NCI-H1694 (cell line): ENCODE data around the gene ROPN1L.

Experiments used
- DNase-seq: peaks from one replicate; lab custom pipeline; 2025; lab: John Stamatoyannopoulos, UW

Gene ROPN1L

DNA sequence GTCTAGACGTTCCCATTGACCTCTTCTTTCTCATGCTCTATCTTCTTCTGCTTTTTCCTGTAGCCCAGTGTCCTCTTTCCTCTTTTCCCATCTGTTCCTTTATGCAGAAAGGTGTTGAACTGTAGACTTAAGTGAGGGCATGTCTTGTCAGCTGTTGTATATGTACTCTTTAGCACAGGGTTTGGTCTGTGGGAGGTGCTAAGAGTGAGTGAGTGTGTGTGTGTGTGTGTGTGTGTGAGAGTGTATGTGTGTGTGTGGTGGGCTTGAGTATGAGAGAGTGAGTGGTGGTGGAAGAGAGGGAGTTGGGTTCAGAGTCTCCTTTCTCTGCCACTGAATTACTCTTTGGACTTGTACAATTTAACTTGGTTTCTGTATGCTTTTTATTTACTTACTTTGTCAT lies 10.3 kb upstream of the ROPN1L start:
- DNase-seq, result no peak

DNA sequence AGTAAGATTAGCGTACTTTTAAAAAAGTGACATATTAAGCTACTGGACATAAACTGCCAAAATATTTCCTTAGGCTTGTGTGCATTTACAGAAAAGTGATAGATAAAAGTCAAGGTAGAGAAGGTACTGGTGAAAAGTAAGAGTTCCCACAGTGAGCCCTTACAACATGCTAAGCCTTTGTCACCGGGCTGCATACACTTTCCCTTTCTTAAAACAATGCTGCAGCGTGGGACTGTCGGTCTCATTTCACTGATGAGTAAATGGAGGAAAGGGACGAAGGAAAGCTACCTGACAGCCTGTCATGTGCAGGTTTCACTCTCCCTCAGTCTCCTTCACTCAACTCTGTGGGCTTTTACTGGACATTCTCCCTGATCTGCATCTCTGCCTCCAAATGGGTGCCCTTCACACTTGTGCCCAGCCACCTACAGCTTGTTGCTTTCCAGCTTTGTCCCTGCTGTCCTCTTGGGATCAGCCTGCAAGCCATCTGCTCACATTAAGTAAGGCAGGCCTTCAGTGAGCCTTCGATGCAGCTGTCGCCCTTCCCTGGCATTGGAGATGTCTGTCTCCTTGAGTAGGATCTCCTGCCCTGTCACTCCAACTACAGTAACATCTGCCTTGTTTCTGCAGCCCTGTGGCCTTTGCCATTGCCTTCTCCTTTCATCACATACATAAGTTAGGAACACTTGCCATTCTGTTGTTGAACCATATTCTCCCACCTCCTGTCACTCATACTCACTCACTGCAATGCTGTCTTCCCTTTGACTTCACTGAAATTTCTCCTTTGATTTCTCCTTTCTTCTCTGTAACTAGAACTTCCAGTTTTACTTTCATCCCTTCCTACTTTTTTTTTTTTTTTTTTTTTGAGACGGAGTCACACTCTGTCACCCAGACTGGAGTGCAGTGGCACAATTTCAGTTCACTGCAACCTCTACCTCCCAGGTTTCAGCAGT lies 9.3 kb upstream of the ROPN1L start:
- peak; percentile 60 for DNase-seq

DNA sequence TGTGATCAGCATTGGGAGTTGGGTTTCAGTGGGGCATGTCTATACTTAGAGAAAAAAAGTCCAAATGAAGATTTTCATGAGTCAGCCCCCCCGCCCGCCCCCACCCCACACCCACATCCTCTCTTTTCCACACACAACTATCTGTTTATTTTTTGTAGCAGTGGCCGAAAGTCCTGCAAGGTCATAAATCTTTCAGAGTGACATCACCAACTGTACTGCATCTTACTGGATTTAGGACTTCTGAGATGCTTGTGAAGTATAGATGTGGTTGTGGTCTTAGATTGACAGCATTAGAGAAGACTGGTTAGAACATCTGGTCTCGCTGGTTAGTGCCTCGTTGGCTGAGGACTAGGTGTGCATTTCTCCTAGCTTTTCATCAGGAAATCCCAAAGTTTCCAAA lies 7.3 kb upstream of the ROPN1L start:
- no peak for DNase-seq

DNA sequence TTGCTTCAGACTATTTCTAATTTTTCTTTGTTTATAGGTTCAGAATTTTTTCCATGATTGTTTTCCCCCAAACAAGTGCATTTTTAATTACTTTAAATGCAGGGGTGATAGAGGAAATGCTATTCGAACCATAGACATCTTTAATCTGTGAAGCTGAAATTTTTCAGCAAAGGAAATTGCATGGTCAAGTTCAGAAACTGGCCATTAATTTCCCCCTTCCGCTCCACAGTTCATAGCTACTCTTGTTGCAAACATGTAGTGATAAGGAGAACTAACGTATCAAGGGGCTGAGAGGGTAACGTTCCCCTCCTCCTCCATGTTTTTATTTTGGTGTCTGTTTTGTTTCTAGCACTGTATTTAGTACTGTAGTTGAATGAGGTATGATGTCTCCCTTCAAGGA lies 3.4 kb upstream of the ROPN1L start:
- DNase-seq, result no peak

DNA sequence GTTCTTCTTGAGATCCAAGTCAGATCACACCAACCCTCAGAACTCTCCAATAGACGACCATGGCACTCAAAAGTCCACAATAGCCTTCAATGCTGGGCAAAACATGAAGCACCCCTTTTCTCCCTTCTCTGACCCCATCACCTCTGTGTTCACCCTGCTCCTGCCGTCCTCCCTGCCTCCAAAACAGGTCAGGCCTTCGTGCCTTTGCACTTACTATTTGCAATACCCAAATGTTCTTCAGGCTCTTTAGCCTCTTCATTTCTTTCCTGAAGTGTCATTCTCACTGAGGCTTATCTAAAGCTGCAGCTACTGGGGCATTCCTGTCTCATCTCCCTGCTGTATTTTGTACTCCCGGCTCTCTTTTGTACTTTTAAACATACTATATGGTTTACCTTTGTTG lies 2.0 kb upstream of the ROPN1L start:
- DNase-seq, result no peak

DNA sequence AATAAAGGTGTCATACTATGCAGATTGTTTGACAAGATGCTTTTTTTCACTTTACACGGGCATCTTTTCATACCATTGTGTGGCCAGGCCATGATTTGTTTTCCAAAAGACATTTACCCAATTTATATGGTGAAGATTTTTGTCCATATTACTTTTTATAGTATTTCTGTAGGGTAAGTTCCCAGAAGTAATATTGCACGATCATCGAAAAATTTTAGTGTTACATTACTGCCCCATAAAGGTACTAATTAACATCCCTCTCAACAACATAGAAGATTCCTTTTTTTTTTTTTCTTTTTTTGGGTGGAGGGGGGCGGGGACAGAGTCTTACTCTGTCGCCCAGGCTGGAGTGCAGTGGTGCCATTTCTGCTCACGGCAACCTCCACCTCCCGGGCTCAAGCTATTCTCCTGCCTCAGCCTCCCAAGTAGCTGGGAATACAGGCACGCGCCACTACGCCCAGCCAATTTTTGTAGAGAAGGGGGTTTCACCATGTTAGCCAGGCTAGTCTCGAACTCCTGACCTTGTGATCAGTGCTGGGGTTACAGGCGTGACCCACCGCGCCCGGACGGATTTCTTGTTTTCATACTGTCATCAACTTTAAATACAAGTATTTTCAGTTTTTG lies 1.2 kb upstream of the ROPN1L start:
- no peak for DNase-seq

DNA sequence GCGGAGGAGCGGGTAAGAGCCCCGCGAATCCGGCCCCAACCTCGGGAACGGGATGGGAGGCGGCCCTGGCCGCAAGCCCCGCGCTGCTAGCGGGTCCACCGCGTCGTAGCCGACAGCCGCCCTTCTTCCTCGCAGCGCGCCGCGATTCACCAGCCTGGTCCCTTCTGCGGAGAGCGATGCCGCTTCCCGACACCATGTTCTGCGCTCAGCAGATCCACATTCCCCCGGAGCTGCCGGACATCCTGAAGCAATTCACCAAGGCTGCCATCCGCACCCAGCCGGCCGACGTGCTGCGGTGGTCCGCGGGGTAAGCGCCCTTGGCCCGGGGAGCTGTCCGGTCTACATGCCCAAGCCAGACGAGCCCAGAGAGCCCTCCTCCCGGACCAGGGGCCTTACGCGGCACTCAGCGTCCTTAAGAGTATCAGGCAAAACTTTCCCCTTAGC lies 335 bp downstream of the ROPN1L start:
- DNase-seq, result no peak

DNA sequence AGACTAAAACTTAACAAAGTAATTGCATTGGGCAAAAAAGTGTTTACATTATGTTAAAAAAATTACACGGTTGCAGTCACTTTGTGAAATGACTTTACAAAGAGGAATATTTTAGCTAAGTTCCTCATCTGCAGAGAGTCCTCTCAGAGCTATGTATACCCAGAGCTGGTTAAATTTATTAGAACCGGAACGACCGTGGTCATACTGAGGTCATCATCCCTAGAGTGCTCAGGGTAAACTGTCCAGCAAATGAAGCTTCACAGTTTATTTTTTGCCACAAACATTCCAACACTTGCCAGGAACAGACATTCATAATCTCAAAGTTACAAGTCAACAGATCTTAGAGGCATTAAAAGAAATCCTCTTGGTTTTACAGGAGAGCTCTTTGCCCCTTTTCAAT lies 897 bp downstream of the ROPN1L start:
- no peak for DNase-seq

DNA sequence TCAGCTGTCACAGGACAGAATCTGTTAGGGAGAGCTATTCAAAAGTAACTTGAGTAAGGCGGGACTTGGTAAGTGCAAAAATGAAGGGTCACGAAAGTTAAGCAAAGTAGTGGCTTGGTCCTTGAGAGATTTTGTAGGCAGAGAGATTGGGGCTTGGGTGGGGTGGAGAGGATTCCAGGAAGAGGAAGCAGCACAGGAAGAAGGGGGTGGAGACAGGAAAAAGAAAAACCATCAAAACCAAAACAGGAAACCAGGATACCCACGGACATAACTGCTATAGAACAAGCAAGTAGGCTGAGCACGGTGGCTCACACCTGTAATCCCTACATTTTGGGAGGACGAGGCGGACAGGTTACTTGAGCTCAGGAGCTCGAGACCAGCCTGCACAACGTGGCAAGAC lies 3.7 kb downstream of the ROPN1L start:
- DNase-seq, result no peak

DNA sequence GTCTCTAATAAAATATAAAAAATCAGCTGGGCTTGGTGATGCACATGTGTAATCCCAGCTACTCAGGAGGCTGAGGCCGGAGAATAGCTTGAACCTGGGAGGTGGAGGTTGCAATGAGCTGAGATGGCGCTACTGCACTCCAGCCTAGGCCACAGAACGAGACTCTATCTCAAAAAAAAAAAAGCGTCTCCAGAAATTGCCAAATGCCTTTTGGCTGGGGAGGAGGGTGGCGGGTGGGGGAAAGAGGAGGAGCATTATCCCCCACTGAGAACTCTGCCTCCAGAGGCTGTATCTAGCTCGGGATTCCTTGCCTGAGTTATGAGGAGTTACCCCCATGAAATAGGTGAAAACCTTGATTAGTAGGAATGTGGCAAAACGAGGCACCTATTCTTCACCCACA lies 4.8 kb downstream of the ROPN1L start:
- DNase-seq, result no peak

DNA sequence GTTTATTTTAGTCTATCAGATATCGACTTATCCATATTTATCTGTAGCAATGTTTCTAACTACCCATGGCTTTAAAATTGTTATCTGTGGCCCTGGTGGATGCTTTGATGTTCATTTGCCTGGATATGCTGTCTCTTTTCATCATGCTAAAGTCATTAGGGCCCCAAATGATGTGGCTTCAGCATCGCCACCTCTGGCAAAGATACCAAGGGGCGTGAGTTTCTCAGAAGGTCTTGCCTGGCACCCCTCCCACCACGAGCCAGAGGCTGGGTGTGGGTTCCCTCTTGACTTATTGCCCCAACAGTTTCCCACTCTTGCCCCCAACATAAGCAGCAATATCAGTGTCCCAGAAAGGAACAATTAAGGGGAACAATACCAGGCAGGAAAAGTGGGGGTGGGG lies 5.4 kb downstream of the ROPN1L start:
- DNase-seq, result no peak

DNA sequence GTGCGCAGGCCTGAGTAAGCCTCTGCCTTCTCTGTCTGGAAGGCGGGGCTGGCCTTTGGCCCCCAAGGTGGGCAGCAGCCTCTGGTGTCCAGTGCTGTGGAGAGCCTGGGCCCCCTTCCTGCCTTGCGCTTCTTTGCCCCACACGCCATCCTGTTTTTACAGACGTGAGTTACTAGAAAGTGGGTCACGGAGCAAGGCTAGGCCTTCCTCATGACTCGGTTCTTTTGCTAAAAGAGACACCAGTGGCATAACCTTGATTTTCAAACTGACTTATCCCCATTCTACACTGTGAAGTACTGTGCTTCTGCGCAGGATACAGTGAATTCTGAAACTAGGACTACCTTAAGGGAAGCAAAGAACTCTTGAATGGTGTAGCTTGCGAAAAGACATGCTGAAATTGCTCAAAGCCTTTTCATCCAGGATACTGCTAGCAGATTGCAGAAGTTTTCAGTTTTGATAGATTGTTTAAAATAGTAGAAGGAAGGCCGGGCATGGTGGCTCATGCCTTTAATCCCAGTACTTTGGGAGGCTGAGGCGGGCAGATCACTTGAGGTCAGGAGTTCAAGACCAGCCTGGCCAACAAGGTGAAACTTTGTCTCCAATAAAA lies 7.2 kb downstream of the ROPN1L start:
- DNase-seq, result no peak

DNA sequence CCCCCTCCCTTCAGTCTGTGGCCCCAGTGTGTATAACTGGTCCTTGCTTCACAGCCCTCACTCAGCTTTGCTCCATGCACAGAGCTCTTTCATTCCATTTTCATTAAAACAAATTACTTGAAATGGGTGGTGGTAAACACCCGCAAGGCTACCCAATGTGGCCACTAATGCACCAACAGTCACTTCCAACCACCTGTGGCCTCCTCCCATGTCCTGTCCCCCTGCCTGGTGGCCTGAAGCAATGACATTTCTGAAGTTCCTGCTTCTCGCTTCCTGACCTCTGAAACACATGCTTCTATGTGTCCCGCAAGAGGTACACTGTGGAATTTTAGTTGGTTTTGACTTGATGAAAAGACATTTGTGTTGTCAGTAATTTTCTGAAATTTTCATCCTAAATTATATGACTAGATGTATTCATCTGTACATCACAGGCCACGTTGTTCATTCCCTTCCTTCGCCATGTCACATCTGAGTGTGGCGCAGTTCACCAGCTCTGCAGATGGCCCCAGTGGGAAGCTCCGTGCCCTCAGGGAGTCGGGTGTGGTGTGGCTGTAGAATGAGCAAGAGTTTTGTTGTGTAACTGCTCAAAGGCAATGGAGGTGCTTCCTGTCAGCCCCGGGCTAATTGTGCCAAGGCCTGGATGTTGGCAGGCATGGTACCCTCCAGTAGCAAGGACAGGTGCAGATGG lies 9.6 kb downstream of the ROPN1L start:
- DNase-seq, result no peak

DNA sequence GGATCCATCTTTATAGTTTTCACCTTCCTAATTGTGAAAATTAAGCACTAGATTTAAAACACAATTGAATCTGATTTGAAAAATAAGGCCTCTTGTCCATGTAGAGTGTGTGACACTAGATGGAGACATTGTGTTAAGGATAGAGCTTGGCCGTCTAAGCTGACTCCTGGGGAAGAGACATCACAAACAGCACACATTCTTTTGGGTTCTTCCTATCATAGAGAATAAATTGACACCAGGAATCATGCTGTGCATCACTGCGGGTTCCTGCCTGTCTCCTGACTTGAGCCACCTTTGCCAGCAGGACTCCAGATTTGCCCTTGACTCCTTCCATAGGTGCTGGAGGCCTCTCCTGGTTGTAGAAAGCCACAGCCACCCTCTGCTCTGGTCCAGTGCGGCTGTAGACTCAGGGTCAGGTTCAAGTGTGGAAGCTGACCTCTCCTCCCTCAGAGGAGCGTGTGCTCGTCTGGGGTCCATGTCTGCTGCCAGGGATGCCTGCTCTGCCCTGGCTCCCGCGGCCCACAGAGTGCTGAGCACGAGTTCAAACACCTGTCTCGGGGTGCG lies 11.2 kb downstream of the ROPN1L start:
- DNase-seq, result peak; percentile 84

DNA sequence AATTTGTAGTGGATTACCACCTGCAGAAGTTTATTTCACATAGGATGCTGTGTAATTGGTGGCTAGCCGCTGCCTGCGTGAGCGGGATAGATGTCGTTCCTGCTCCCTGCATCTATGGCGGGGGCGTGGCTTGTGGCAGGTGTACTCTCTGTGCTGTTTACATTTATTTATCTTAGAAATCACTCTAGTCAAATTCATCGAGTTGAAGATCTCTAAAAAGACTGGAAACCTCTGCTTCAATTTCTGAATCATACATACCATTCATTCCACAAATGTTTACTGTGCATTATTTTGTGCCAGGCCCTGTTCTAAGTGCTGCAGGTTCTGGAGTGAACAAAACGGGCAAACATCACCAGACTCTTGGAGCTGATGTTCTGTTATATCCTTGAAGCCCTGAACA lies 11.9 kb downstream of the ROPN1L start:
- no peak for DNase-seq

DNA sequence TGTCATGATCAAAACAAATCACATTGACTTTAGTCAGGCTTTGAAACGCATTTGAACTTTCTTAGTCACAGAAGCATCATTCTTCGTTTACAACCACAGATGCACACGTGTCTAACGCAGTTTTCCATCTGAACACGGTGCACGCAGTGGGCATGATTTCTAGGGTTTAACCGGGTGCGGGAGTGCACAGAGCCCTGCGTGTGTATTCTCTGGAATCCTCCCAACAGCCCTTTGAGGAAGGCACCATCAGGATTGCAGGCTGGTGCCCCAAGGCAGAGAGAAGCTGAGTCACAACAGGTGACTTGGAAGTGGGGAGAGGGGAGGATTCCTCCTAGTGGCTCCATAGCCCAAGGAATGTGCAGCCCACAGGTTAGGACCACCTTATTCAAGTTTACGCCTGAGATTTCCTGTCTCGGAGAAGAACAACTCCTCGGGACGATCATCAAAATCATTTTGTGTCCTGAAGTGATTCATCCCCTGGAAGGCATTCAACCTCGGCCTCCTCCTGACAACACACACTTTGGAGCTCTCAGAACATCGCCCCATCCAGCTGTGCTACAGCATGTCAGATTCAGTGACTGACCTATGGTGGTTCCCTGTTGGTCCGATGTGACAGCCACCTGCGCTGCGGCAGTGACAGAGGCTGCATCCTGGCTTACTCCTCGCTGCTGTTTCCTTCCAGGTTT lies 13.1 kb downstream of the ROPN1L start:
- no peak for DNase-seq

DNA sequence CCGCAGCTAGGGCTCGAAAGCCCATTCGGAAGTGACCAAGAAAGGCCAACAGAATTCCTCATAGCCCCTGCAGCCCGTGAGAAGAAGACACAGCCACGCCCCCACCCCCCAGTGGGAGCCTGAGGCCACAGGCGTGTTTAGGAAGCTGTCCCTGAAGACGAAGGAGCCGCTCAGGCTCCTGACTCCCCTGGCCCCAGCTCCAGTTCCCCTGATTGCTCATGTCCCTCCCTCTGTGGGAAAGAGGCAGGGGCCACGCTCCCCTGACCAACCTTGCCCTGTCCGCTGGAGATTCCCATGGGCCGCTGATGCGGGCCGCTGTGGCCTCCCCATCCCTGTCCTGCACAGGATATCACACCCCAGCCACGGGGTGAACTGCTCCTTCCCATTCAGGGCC lies 13.6 kb downstream of the ROPN1L start:
- DNase-seq, result no peak

DNA sequence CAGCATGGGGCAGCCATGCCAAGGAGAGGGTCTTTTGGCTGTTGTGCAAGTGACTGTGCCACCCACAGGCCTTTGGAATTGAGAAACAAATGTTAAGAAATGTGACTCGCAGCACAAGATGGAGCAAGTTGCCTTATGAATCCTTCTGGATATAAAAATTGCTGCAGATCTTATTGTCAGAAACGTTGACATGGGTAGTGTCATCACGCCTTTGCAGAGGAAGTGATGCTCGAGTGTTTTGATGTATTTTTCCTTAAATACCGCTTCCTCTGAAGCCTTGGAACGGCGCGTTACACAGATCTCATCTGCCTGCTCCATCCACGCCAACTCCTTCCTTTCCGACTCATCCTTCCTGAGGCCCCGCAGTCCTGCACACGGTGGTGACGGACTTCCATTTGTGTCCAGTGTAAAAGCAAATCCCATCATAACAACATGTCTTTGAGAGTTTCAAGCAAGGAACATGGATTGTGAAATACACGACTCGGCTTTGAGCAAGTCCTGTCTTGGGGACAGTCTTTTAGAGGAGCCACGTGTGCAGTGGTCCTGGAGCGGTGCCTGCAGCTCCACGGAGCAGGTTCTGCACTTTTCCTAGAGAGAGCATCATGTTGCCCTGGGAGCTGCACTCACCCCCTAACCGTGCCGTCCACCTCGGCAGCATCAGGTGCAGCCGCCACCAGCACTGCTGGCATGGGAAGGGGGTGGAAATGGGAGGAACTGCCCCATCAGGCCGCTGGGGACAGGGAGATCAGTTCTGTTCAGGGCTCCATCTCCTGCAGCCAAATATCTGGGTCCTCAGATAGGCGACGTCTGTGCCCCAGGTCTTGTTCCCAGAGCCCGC lies 15.1 kb downstream of the ROPN1L start:
- no peak for DNase-seq

DNA sequence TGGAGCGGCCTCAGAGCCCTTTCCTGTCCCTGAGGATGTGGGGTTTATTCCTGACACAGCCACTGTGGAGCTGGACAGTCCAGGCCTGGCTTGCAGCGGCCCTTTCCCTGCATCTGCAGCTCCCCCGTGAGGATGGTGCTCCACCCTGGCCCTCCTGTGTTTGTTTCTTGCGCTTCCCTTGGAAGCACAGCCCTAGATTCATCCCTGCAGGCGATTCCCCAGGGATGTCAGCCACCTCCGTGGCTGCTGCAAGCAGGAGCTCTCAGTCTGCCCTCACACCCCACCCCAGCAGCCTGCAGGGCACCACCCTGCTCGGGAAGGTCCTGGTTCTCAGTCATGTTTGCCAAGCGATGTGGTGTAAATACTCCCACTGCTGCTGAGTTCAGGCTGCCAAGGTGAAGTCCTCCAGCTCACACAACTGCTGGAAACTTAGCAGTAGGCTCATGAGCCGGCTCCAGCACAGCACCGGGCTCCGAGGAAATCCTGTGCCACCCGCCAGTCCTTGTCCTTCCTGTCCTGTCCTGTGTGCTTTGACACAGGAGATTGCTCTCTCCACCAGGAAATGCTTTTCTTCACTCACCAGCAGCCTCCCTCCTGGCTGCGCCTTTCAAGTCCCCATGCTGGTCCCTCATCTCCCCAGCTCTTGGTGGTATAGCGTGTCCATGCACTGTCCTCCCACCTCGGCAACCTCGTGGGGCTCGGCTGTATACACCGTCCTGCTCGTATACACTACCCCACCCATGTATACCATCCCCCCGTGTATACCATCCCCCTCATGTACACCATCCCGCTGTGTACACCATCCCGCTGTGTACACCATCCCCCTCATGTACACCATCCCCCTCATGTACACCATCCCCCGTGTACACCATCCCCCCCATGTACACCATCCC lies 16.2 kb downstream of the ROPN1L start:
- DNase-seq, result peak; percentile 56
